Measurements from ENCODE around the gene LDHB. TPM values are rescaled to one million over a fixed set of nuclear protein-coding genes. Genes with fewer than 3 reads are reported as not detected.
"Not testable (repeated sequence)": the region's sequence is repeated elsewhere in the genome, so short reads cannot be mapped to it uniquely, and the experiment has no call there.

Gene LDHB
- total and polyA plus RNA-seq, 11 donors = 1,099 to 3,071 (median 2,070) TPM

DNA sequence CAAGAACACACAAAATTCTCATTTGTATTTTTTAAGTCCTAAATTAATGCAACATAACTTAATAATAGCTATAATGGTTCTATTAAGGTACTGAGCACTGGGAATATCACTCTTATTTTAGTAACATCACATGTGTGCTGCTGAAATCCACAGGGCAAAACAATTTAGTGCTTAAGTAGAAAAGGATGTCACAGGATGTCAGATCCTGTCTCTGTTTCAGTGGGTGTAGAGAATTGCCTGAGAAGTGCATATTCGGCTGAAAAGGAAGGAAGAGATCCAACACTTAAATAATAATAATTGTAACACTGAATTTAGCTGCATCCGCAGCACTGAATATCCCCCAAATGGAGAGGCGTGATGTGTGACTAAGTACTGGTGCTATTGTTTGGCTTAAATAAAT, 8.6 kb downstream of the LDHB start:
- Histone ChIP-seq H3K27me3 (no peaks in the 10 kb centered on the region), H3K9me3 (no peaks in the 10 kb centered on the region), H3K27ac (peak overlapping the region in 6 of 12 donors; percentile 20 to 63 (median 42)), H3K4me3 (no peak overlapping the region), H3K36me3 (peaks cover 0 to 95% (median 84%) of the 10 kb centered on the region in 9 donors), H3K4me1 (peaks cover 2 to 87% (median 38%) of the 10 kb centered on the region in 12 donors)
- intact Hi-C loops (cut with DNase I) = no loop called here
- ATAC-seq (peak in 1 of 4 donors; percentile 74), DNase-seq (no peak)
- 33 to 41% (median 37%) methylated on average over 3 of the region's 3 CpGs for WGBS, 4 donors
- TF ChIP-seq, protein P1, sequence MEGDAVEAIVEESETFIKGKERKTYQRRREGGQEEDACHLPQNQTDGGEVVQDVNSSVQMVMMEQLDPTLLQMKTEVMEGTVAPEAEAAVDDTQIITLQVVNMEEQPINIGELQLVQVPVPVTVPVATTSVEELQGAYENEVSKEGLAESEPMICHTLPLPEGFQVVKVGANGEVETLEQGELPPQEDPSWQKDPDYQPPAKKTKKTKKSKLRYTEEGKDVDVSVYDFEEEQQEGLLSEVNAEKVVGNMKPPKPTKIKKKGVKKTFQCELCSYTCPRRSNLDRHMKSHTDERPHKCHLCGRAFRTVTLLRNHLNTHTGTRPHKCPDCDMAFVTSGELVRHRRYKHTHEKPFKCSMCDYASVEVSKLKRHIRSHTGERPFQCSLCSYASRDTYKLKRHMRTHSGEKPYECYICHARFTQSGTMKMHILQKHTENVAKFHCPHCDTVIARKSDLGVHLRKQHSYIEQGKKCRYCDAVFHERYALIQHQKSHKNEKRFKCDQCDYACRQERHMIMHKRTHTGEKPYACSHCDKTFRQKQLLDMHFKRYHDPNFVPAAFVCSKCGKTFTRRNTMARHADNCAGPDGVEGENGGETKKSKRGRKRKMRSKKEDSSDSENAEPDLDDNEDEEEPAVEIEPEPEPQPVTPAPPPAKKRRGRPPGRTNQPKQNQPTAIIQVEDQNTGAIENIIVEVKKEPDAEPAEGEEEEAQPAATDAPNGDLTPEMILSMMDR (IDR thresholded peaks at IDR 0.05) = no peak
- no peak for TF ChIP-seq POLR2A (IDR thresholded peaks at IDR 0.05)

DNA sequence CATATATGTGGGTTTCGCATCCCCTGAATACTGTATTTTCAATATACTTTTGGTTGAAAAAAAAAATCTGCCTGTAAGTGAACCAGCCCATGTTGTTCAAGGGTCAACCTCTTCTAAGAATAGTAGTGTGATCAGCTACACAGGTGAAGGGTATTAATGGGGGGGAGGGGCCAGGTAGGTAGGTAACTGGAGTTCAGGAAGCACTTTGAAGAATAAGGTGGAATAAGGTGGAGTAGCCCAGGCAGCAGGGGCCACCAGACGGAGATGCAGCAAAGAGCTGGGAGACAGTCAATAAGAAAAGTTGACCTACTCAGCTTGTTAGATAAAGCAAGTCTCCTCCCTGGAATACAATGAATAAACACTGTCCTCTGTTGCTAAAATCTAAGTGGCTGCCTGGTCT, 9.3 kb downstream of the LDHB start:
- Histone ChIP-seq H3K27ac (peak overlapping the region in 6 of 12 donors; percentile 5 to 63 (median 42)), H3K27me3 (no peaks in the 10 kb centered on the region), H3K36me3 (peaks cover 0 to 95% (median 84%) of the 10 kb centered on the region in 9 donors), H3K4me3 (no peak overlapping the region), H3K4me1 (peaks cover 2 to 88% (median 42%) of the 10 kb centered on the region in 12 donors), H3K9me3 (no peaks in the 10 kb centered on the region)
- 83 to 95% (median 93%) methylated on average over 2 of the region's 2 CpGs for WGBS, 4 donors
- TF ChIP-seq, protein P1 (IDR thresholded peaks at IDR 0.05) = no peak
- no peak for TF ChIP-seq POLR2A (IDR thresholded peaks at IDR 0.05)
- no peak for DNase-seq
- intact Hi-C loops (cut with DNase I) = no loop called here
- ATAC-seq = no peak

DNA sequence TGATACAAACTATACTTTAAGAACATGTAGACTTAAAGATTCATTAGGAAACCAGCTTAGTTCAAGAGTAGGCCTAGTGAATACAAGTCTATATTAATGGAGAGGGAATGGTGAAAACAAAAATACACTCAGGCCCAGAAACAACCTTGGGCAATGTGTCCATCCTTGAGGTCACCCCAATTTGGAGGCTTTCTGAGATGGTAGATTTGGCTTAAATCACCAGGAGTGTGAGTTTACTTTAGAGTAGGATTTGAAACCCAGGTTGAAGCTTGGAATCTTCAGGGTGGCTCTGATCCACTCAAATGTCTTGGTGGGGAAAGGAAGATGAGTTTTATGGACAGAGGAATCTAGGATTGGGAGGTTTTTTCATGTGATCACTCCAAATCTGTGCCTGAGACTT, 10.5 kb downstream of the LDHB start:
- peak overlapping the region in 1 of 12 donors; percentile 78 for H3K27ac ChIP-seq
- H3K4me3 ChIP-seq = no peak overlapping the region
- no peak for DNase-seq
- ATAC-seq = no peak
- H3K4me1 ChIP-seq = peaks cover 2 to 87% (median 42%) of the 10 kb centered on the region in 12 donors
- no peak for TF ChIP-seq POLR2A (IDR thresholded peaks at IDR 0.05)
- TF ChIP-seq, protein P1 (IDR thresholded peaks at IDR 0.05) = no peak
- intact Hi-C loops (cut with DNase I) = no loop called here
- H3K27me3 ChIP-seq = no peaks in the 10 kb centered on the region
- H3K36me3 ChIP-seq = peaks cover 0 to 95% (median 84%) of the 10 kb centered on the region in 9 donors
- no peaks in the 10 kb centered on the region for H3K9me3 ChIP-seq

DNA sequence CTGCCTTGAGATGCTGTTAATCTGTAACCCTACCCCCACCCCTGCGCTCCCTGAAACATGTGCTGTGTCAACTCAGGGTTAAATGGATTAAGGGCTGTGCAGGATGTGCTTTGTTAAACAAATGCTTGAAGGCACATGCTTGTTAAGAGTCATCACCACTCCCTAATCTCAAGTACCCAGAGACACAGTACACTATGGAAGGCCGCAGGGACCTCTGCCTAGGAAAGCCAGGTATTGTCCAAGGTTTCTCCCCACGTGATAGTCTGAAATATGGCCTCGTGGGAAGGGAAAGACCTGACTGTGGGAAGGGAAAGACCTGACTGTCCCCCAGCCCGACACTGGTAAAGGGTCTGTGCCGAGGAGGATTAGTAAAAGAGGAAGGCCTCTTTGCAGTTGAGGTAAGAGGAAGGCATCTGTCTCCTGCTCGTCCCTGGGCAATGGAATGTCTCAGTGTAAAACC, 12.6 kb downstream of the LDHB start:
- H3K9me3 ChIP-seq; H3K27me3 ChIP-seq; DNase-seq; H3K4me3 ChIP-seq; intact Hi-C loops (cut with DNase I): not testable (repeated sequence)
- Histone ChIP-seq H3K36me3 (peaks cover 0 to 95% (median 82%) of the 10 kb centered on the region in 9 donors), H3K4me1 (peaks cover 2 to 83% (median 31%) of the 10 kb centered on the region in 12 donors), H3K27ac (peak overlapping the region in 9 of 12 donors; percentile 0 to 78 (median 43))
- ATAC-seq = peak in 1 of 4 donors; percentile 12
- WGBS, 4 donors = 17 to 24% (median 21%) methylated on average over 6 to 7 of the region's 7 CpGs

DNA sequence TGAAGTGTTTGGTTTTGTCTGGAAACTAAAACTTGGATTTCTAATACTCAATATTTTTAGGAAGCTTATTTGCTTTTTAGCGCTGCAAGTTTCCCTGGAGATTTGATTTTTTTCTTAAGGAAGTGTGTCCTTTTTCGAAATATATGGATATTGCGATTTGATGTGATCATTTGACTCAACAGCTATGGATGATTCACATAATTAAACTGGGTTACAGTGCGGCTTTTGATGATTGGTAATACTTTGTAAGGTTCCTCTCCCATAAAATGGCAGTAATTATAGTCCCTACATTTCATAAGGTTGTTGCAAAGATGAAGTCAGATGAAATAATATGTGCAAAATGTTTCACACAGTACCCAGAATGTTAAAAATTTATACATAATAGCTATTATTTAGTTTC, 13.1 kb downstream of the LDHB start:
- ATAC-seq (no peak), DNase-seq (no peak)
- H3K4me1 ChIP-seq = peaks cover 2 to 83% (median 31%) of the 10 kb centered on the region in 12 donors
- 75 to 79% (median 78%) methylated on average over 4 of the region's 4 CpGs for WGBS, 4 donors
- peaks cover 0 to 96% (median 80%) of the 10 kb centered on the region in 9 donors for H3K36me3 ChIP-seq
- TF ChIP-seq, protein P1 (IDR thresholded peaks at IDR 0.05) = no peak
- no peak for TF ChIP-seq POLR2A (IDR thresholded peaks at IDR 0.05)
- intact Hi-C loops (cut with DNase I) = no loop called here
- H3K9me3 ChIP-seq = no peaks in the 10 kb centered on the region
- H3K27ac ChIP-seq = peak overlapping the region in 8 of 12 donors; percentile 0 to 78 (median 42)
- H3K27me3 ChIP-seq = no peaks in the 10 kb centered on the region
- no peak overlapping the region for H3K4me3 ChIP-seq
